Neural cell (in vitro differentiated cells): ENCODE data around the gene ZNF274. TPM values are rescaled to one million over a fixed set of nuclear protein-coding genes. Genes with fewer than 3 reads are reported as not detected.

Experiments used
- H2AFZ ChIP-seq: fragments of 200-600, 300-800 bp; sonication (generic), shearing (Covaris generic); 2 replicates; pipeline ENCODE4 v1.6.0; 2014; ENCODE audit warnings: low read depth, mild to moderate bottlenecking, antibody characterized with exemption, low read length, moderate library complexity
- H3F3A ChIP-seq: fragments of 200-600 bp; shearing (Covaris generic); 2 replicates; pipeline ENCODE4 v1.6.1; 2016; ENCODE audit warnings: mild to moderate bottlenecking, moderate library complexity, mixed read lengths, antibody characterized with exemption, low read length; ENCODE audit not compliant: insufficient read depth, poor library complexity, severe bottlenecking
- H3K27ac ChIP-seq: fragments of 200-600, 300-800 bp; sonication (generic), shearing (Covaris generic); 2 replicates; pipeline ENCODE4 v1.5.1; 2014; ENCODE audit warnings: mild to moderate bottlenecking, low read length, moderate library complexity
- H3K27me3 ChIP-seq: fragments of 300-800, 200-600 bp; sonication (generic), shearing (Covaris generic); 2 replicates; pipeline ENCODE4 v1.6.0; 2014; ENCODE audit warnings: mild to moderate bottlenecking, low read depth, low read length, moderate library complexity; ENCODE audit not compliant: insufficient read depth
- H3K36me3 ChIP-seq: fragments of 300-800, 200-600 bp; sonication (generic), shearing (Covaris generic); 2 replicates; pipeline ENCODE4 v1.5.1; 2014; ENCODE audit warnings: mild to moderate bottlenecking, antibody characterized with exemption, low read length, moderate library complexity; ENCODE audit not compliant: insufficient read depth
- H3K4me2 ChIP-seq: fragments of 300-800, 200-600 bp; sonication (generic), shearing (Covaris generic); 2 replicates; pipeline ENCODE4 v1.6.0; 2014; ENCODE audit warnings: mild to moderate bottlenecking, low read length
- H3K4me3 ChIP-seq: fragments of 300-800, 200-600 bp; sonication (generic), shearing (Covaris generic); 2 replicates; pipeline ENCODE4 v1.5.1; 2014; ENCODE audit warnings: mild to moderate bottlenecking, low read length, moderate library complexity
- H3K79me2 ChIP-seq: fragments of 200-600 bp; shearing (Covaris generic); replicated peaks from 2 replicates; pipeline ENCODE4 v1.6.0; 2014; ENCODE audit warnings: mild to moderate bottlenecking, low read length, moderate library complexity; ENCODE audit not compliant: insufficient read depth
- H3K9ac ChIP-seq: fragments of 300-800, 200-600 bp; sonication (generic), shearing (Covaris generic); 2 replicates; pipeline ENCODE4 v1.6.1; 2016; ENCODE audit warnings: mild to moderate bottlenecking, low read length, mixed read lengths
- H3K9me2 ChIP-seq: fragments of 200-600 bp; shearing (Covaris generic); 2 replicates; pipeline ENCODE4 v1.6.1; 2016; ENCODE audit warnings: mild to moderate bottlenecking, low read length, mixed read lengths; ENCODE audit not compliant: insufficient read depth
- H3K9me3 ChIP-seq: fragments of 200-600, 300-800 bp; sonication (generic), shearing (Covaris generic); 2 replicates; pipeline ENCODE4 v1.6.1; 2016; ENCODE audit warnings: mild to moderate bottlenecking, mixed run types, low read length, moderate library complexity, mixed read lengths
- H4K20me1 ChIP-seq: fragments of 200-600 bp; shearing (Covaris generic); 2 replicates; pipeline ENCODE4 v1.6.1; 2016; ENCODE audit warnings: mild to moderate bottlenecking, mixed run types; ENCODE audit not compliant: insufficient read depth
- CTCF ChIP-seq: fragments of 450-650 bp; IDR thresholded peaks from 2 replicates; pipeline ENCODE4 v1.5.1; 2014; ENCODE audit warnings: antibody characterized with exemption, mild to moderate bottlenecking, moderate library complexity; ENCODE audit not compliant: poor library complexity, severe bottlenecking
- EP300 ChIP-seq: fragments of 450-650 bp; conservative IDR thresholded peaks from 2 replicates; pipeline ENCODE4 v1.6.1; 2014; ENCODE audit warnings: antibody characterized with exemption, mild to moderate bottlenecking, moderate library complexity; ENCODE audit not compliant: poor library complexity, severe bottlenecking
- EZH2 ChIP-seq: fragments of 200-600, 300-800 bp; shearing (Covaris generic), sonication (generic); IDR thresholded peaks from 2 replicates; pipeline ENCODE4 v1.6.1; 2014; ENCODE audit warnings: antibody characterized with exemption, low read length, borderline replicate concordance, mild to moderate bottlenecking; ENCODE audit not compliant: insufficient read depth, poor library complexity, severe bottlenecking
- MXI1 ChIP-seq: fragments of 450-650 bp; conservative IDR thresholded peaks from 2 replicates; pipeline ENCODE4 v1.6.1; 2014; ENCODE audit warnings: antibody characterized with exemption, mild to moderate bottlenecking; ENCODE audit not compliant: poor library complexity, severe bottlenecking
- POLR2AphosphoS5 ChIP-seq: IDR thresholded peaks from 2 replicates; pipeline ENCODE4 v1.6.1; 2012
- RAD21 ChIP-seq: fragments of 450-650 bp; conservative IDR thresholded peaks from 2 replicates; pipeline ENCODE4 v1.6.1; 2014; ENCODE audit warnings: antibody characterized with exemption, mild to moderate bottlenecking, moderate library complexity
- REST ChIP-seq: IDR thresholded peaks from 2 replicates; pipeline ENCODE4 v1.6.1; 2012; ENCODE audit warnings: borderline replicate concordance
- SMC3 ChIP-seq: fragments of 450-650 bp; conservative IDR thresholded peaks from 2 replicates; pipeline ENCODE4 v1.6.1; 2014; ENCODE audit warnings: antibody characterized with exemption, mild to moderate bottlenecking, moderate library complexity; ENCODE audit not compliant: poor library complexity
- TAF1 ChIP-seq: IDR thresholded peaks from 2 replicates; pipeline ENCODE4 v1.6.1; 2012; ENCODE audit warnings: low read depth
- polyA minus RNA-seq: library from RNA; depleted of rRNA, polyadenylated mRNA; stranded (reverse); fragments of >200 nt; gene quantifications from 2 replicates; pipeline ENCODE4 v1.2.3, GENCODE V29; 2014
- polyA plus RNA-seq: library from polyadenylated mRNA; depleted of rRNA; stranded (reverse); fragments of >200 nt; gene quantifications from 2 replicates; pipeline ENCODE4 v1.2.3, GENCODE V29; 2014

The ZNF274 gene
- polyA plus RNA-seq, result 46.4 and 47.2 TPM in 2 replicates
- 57.5 and 67.4 TPM in 2 replicates for polyA minus RNA-seq

GRCh38 chr19:58182989-58183816 is at the start of gene ZNF274:
TSS of gene ZNF274 (plus strand) at chr19:58183061. CDS start at chr19:58183966, 905 bp downstream.
- Histone ChIP-seq H3K9me3 (peaks cover 50% of the 10 kb centered on the region), H4K20me1 (no peaks in the 10 kb centered on the region), H3F3A (no peaks in the 10 kb centered on the region), H3K4me3 (peak within 1 kb of the TSS; percentile 97), H2AFZ (peak within 1 kb of the TSS; percentile 99), H3K36me3 (peaks cover 28% of the 10 kb centered on the region), H3K27ac (peak within 1 kb of the TSS; percentile 95), H3K79me2 (peaks cover 17% of the 10 kb centered on the region), H3K9me2 (no peaks in the 10 kb centered on the region), H3K4me2 (peak within 1 kb of the TSS; percentile 78), H3K27me3 (no peaks in the 10 kb centered on the region), H3K9ac (peak within 1 kb of the TSS; percentile 96)
- TF ChIP-seq MXI1 (peak; percentile 71), REST (no peak), SMC3 (peak; percentile 38), TAF1 (peak; percentile 74), EZH2 (no peak), POLR2AphosphoS5 (peak; percentile 98), CTCF (no peak), EP300 (peak; percentile 73), RAD21 (no peak)

GRCh38 chr19:58134244-58134643 is 48.6 kb upstream of the ZNF274 start:
- no peaks in the 10 kb centered on the region for H3F3A ChIP-seq
- no peak overlapping the region for H3K4me2 ChIP-seq
- H4K20me1 ChIP-seq, result no peaks in the 10 kb centered on the region
- peaks cover 44% of the 10 kb centered on the region for H3K9me3 ChIP-seq
- no peak overlapping the region for H3K4me3 ChIP-seq
- no peak overlapping the region for H3K9ac ChIP-seq
- peaks cover 25% of the 10 kb centered on the region for H3K36me3 ChIP-seq
- no peak overlapping the region for H2AFZ ChIP-seq
- H3K9me2 ChIP-seq, result no peaks in the 10 kb centered on the region
- no peaks in the 10 kb centered on the region for H3K27me3 ChIP-seq
- TF ChIP-seq EP300 (no peak), TAF1 (no peak), RAD21 (no peak), SMC3 (no peak), POLR2AphosphoS5 (no peak), REST (no peak), MXI1 (no peak), CTCF (no peak)
- H3K79me2 ChIP-seq, result no peaks in the 10 kb centered on the region
- H3K27ac ChIP-seq, result no peak overlapping the region
